Measurements from ENCODE around the gene MRPS23.

MRPS23 gene

DNA sequence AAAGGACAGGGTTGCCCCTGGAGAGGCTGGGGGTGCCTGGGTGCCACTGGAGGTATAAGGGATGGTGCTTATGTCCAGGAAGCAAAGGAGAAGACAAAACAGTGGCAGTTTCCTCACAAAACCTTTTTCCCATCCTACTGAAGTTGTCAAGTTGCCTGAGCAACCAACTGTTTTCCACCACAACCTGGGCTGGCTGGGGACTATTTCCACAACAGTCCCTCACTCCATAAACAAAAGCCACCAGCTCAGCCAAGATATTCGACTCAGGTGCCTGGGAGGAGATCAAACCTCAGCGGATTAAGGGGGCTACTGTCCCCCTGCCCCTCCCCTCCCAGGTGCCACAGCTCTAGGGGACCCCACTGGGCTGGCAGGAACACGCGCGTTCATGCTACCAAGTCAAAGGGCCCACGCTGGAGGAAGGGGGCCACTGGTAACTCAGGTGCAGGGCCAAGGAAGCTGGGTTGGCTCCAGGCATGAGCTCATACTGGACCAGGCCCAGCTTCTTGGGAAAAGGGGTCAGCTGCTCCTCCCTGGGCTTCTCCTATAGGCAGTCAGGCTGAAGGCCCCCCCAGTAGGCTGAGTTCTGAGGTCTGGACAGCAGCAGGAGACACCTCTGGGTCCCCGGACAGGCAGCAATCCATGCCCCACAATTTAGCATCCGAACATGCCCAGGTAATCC lies 45.7 kb upstream of the MRPS23 start:
- no peaks in the 10 kb centered on the region for H3K9me2 ChIP-seq (replicated peaks; ENCODE audit: insufficient read depth, low read length)
- TF ChIP-seq, protein P1, sequence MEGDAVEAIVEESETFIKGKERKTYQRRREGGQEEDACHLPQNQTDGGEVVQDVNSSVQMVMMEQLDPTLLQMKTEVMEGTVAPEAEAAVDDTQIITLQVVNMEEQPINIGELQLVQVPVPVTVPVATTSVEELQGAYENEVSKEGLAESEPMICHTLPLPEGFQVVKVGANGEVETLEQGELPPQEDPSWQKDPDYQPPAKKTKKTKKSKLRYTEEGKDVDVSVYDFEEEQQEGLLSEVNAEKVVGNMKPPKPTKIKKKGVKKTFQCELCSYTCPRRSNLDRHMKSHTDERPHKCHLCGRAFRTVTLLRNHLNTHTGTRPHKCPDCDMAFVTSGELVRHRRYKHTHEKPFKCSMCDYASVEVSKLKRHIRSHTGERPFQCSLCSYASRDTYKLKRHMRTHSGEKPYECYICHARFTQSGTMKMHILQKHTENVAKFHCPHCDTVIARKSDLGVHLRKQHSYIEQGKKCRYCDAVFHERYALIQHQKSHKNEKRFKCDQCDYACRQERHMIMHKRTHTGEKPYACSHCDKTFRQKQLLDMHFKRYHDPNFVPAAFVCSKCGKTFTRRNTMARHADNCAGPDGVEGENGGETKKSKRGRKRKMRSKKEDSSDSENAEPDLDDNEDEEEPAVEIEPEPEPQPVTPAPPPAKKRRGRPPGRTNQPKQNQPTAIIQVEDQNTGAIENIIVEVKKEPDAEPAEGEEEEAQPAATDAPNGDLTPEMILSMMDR (IDR thresholded peaks at IDR 0.05; ENCODE audit: insufficient read depth, low read length, poor library complexity, severe bottlenecking) = no peak
- no peak for TF ChIP-seq EZH2phosphoT487 (conservative IDR thresholded peaks at IDR 0.05; ENCODE audit: low read length)
- no peaks in the 10 kb centered on the region for H3F3A ChIP-seq (ENCODE audit: insufficient read depth)
- H3K27ac ChIP-seq (ENCODE audit: low read depth, low read length) = no peak overlapping the region
- no peaks in the 10 kb centered on the region for H3K9me3 ChIP-seq (ENCODE audit: insufficient read depth, low read length)
- no peaks in the 10 kb centered on the region for H3K79me2 ChIP-seq (ENCODE audit: insufficient read depth, low read length)
- H3K36me3 ChIP-seq (ENCODE audit: low read length) = no peaks in the 10 kb centered on the region
- H4K20me1 ChIP-seq (ENCODE audit: low read depth, low read length) = no peaks in the 10 kb centered on the region
- no peak overlapping the region for H3K9ac ChIP-seq (ENCODE audit: low read length)
- no peak overlapping the region for H3K4me3 ChIP-seq (ENCODE audit: insufficient read depth, low read length, poor library complexity, severe bottlenecking)
- H3K4me2 ChIP-seq (ENCODE audit: low read depth, low read length, poor library complexity, severe bottlenecking) = no peak overlapping the region
- no peak overlapping the region for H2AFZ ChIP-seq (ENCODE audit: low read depth, low read length, severe bottlenecking)
- no peaks in the 10 kb centered on the region for H3K27me3 ChIP-seq (ENCODE audit: low read length)

DNA sequence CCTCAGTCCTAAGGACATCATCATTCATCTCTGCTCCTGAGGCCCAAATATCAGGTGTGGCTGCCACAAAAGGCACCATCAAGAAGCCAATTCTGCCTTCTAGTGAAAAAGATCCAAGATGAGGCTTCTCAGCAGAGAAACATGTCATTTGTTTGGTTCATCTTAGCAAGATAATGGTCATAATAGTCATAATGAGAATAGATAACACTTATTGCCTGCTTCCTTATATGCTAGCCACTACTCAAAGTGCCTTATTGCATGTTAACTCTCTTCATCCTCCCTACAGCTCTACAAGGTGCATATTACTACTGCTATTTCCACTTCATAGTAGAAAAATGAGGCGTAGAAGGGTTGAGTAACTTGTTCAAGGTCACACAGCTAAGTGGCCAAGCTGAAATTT lies 45.0 kb upstream of the MRPS23 start:
- Histone ChIP-seq H2AFZ (ENCODE audit: low read depth, low read length, severe bottlenecking) (no peak overlapping the region), H3K4me2 (ENCODE audit: low read depth, low read length, poor library complexity, severe bottlenecking) (no peak overlapping the region), H3K4me3 (ENCODE audit: insufficient read depth, low read length, poor library complexity, severe bottlenecking) (no peak overlapping the region), H3K9ac (ENCODE audit: low read length) (no peak overlapping the region), H3K9me2 (replicated peaks; ENCODE audit: insufficient read depth, low read length) (no peaks in the 10 kb centered on the region), H3K27ac (ENCODE audit: low read depth, low read length) (no peak overlapping the region), H3F3A (ENCODE audit: insufficient read depth) (no peaks in the 10 kb centered on the region), H3K36me3 (ENCODE audit: low read length) (no peaks in the 10 kb centered on the region), H3K9me3 (ENCODE audit: insufficient read depth, low read length) (no peaks in the 10 kb centered on the region), H4K20me1 (ENCODE audit: low read depth, low read length) (no peaks in the 10 kb centered on the region), H3K27me3 (ENCODE audit: low read length) (no peaks in the 10 kb centered on the region), H3K79me2 (ENCODE audit: insufficient read depth, low read length) (no peaks in the 10 kb centered on the region)
- TF ChIP-seq, protein P1 (IDR thresholded peaks at IDR 0.05; ENCODE audit: insufficient read depth, low read length, poor library complexity, severe bottlenecking) = no peak
- no peak for TF ChIP-seq EZH2phosphoT487 (conservative IDR thresholded peaks at IDR 0.05; ENCODE audit: low read length)

DNA sequence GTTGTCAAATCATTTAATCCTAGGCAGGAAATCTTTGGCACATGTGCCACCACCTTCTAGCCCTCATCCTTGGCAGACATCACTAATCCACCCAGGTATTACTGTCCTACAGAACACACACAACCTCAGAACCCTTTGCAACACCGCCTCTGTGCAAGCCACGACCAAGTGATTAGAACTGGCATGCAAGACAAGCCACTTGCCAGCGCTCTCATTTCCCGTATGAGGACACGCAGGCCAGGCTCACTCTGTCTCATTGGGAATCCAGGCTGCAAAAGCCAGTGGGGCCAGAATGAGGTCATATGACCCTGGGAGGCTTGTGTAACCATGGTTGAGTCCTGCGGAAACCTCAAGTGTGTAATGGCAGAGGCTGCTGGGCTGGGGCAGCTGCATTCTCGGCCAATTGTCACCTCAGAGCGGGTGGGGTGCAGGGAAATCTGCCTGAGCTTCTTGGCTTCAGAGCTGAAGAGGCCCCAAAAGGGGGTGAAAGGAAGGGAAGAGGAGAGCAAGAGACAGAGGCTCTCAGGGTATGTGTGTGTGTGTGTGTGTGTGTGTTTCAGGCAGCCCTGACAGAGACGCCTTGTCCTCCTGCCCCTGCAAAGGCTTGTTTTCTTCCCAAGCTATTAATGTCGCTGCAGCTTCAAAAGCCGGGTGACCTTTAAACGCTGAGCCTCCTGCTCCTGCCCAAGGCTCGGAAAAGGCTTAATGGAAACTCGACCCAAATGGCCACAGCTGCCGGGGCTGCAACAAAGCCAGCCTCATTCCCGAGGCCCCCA lies 43.2 kb upstream of the MRPS23 start:
- Histone ChIP-seq H3K4me2 (ENCODE audit: low read depth, low read length, poor library complexity, severe bottlenecking) (no peak overlapping the region), H3K36me3 (ENCODE audit: low read length) (no peaks in the 10 kb centered on the region), H3K9ac (ENCODE audit: low read length) (no peak overlapping the region), H3F3A (ENCODE audit: insufficient read depth) (no peaks in the 10 kb centered on the region), H3K9me3 (ENCODE audit: insufficient read depth, low read length) (no peaks in the 10 kb centered on the region), H3K4me3 (ENCODE audit: insufficient read depth, low read length, poor library complexity, severe bottlenecking) (no peak overlapping the region), H4K20me1 (ENCODE audit: low read depth, low read length) (no peaks in the 10 kb centered on the region), H2AFZ (ENCODE audit: low read depth, low read length, severe bottlenecking) (no peak overlapping the region), H3K79me2 (ENCODE audit: insufficient read depth, low read length) (no peaks in the 10 kb centered on the region), H3K27me3 (ENCODE audit: low read length) (no peaks in the 10 kb centered on the region), H3K27ac (ENCODE audit: low read depth, low read length) (no peak overlapping the region), H3K9me2 (replicated peaks; ENCODE audit: insufficient read depth, low read length) (no peaks in the 10 kb centered on the region)
- no peak for TF ChIP-seq EZH2phosphoT487 (conservative IDR thresholded peaks at IDR 0.05; ENCODE audit: low read length)
- TF ChIP-seq, protein P1 (IDR thresholded peaks at IDR 0.05; ENCODE audit: insufficient read depth, low read length, poor library complexity, severe bottlenecking) = no peak

All from SU-DHL-6 (cell line).